HL-60/S4 treated with retinoic acid at 250 ng/mL for 4 days and 3 days (cell line): Measurements from ENCODE around the gene EEFSEC.
"Not testable (repeated sequence)": the region's sequence is repeated elsewhere in the genome, so short reads cannot be mapped to it uniquely, and the experiment has no call there.

Experiments
- in situ Hi-C: fragments of 300-500 bp; cut with MboI; formaldehyde crosslinking; loops from 2 replicates; pipeline ENCODE4 v1.7.0; 2022; ENCODE audit warnings: low sequenced_read_pairs

The EEFSEC gene

GRCh38 chr3:128151758-128152274 is 1.5 kb upstream of the EEFSEC start:
- in situ Hi-C loops, result no loop called here

DNA sequence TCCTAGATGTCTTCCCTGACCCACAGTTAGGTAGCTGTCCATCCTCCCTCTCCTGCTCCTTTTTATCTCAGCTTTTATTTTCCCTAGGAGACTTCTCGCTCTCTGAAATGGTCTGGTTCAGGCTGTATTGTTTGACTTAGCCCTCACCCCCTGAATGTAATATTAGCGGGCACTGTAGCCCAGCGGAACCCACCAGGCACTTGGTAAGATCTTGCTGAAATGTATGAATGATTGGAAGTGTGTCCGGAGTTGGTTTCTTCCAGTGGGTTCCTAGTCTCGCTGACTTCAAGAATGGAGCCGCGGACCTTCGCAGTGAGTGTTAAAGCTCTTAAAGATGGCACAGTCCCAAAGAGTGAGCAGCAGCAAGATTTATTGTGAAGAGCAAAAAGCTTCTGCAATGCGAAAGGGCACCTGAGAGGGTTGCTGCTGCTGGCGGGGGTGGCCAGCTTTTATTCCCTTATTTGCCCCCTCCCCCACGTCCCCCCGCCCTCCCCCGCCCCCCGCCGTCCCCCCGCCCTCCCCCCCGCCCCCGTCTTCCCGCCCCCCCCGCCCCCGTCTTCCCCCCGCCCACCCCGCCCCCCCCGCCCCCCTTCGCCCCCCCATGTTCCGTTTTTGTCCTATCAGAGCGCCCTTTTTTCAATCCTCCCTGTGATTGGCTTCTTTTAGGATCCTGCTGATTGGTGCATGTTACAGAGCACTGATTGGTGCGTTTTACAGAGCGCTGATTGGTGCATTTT is 694 bp upstream of the EEFSEC start:
- in situ Hi-C loops, result no loop called here

- in situ Hi-C loops, result not testable (repeated sequence)
Measured at GRCh38 chr3:128154354-128154753, 1.1 kb downstream of the EEFSEC start.

GRCh38 chr3:128155616-128156360 is 2.5 kb downstream of the EEFSEC start:
- in situ Hi-C loops, result no loop called here

DNA sequence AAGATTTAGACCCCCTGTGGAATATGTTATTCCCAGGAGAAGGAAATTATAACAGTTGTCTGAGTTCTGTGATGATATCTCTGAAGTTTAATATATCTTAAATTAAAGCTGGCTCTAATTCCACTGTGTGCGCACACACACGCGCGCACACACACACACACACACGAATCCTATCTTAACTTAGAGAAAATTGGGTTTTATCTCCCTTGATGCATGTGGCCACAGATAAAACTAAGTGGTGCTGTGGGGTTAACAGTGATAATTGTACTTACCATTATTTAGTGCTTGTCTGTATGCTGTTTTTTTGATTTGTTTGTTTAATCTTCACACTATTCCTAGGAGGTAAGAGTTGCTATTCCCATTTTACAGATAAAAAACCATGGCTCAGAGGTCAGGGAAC is 7.4 kb downstream of the EEFSEC start:
- in situ Hi-C loops, result no loop called here

- in situ Hi-C loops, result no loop called here
Measured at GRCh38 chr3:128163432-128163831, 10.2 kb downstream of the EEFSEC start.

- in situ Hi-C loops, result no loop called here
Measured at GRCh38 chr3:128166971-128167453, 13.7 kb downstream of the EEFSEC start.

DNA sequence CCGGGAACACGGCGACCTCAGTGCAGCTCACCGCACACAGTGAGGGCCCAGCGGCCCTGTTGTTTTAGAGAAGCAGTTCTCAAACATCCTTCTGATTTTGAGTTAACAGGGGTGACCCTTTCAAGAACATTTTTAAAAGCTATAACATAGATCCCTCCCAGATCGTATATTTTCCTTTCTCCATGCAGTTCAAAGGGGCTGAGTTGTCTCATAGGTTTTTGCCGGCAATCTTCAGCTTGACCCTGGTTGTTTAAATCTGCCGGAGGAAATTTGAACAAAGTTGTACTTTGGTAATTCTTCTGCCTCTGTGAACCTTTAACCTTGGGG is 14.3 kb downstream of the EEFSEC start:
- in situ Hi-C loops, result no loop called here

DNA sequence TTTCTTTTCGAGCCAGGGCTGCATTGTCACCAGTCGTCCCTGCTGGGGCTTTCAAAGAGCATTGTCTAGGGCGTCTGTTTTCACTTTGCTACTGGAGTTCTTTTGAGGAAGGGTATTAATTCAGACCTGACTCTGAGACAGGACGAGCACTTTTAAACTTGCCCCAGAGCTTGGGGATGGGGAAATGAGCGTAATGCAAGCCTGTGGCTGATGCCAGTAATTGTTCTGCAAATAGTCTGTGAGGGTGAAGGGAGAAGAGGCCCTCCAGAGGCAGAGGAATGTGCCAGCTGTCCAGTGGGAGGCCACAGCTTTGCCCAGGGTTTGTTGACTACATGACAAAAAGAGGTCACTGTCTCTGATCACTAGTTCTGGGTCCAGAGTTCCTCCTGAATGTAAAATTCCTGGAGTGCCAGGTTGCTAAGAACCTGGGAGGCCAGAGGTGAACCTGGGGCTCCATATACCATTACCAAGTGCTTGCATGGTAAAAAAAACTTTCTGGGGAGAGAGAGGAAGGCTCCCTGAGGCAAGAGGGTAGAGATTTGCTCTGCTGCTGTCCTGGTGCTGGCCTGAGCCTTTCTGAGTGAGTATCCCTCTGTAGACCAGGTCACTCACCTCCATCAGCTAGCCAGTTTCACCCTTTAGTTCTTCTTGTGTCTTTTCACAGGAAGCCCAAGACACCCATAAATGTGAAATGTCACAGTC is 14.8 kb downstream of the EEFSEC start:
- in situ Hi-C loops, result no loop called here

- in situ Hi-C loops, result no loop called here
Measured at GRCh38 chr3:128168836-128169235, 15.6 kb downstream of the EEFSEC start.

- in situ Hi-C loops, result loop anchor here (10.0 kb wide), 1 partner anchor 434 kb away; no protein-coding TSS in a partner anchor
Measured at GRCh38 chr3:128170866-128171516, 17.7 kb downstream of the EEFSEC start.

DNA sequence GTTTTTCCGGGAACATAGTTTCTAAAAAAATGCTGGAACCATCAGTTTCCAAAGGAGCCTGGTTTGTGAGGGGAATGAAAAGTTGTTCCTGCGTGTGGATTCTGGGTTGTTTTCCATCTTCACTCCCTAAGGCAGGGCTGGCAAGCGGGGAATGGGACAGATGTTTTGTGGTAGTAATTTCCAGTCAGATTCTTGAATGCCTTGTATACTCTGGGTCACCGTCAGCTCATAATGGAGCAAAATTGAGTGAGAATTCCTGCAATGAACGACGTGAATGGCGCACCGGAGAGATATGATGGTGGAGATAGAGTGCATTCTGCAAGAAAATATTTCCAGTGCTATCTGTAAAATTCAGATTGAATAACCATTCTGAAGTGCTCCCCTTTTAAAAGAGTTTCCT is 19.9 kb downstream of the EEFSEC start:
- in situ Hi-C loops, result loop anchor here (10.0 kb wide), 1 partner anchor 432 kb away; no protein-coding TSS in a partner anchor

GRCh38 chr3:128173849-128174248 is 20.6 kb downstream of the EEFSEC start:
- in situ Hi-C loops, result loop anchor here (10.0 kb wide), 1 partner anchor 431 kb away; no protein-coding TSS in a partner anchor

GRCh38 chr3:128174675-128175590 is 21.7 kb downstream of the EEFSEC start:
- in situ Hi-C loops, result loop anchor here (10.0 kb wide), 1 partner anchor 430 kb away; no protein-coding TSS in a partner anchor

DNA sequence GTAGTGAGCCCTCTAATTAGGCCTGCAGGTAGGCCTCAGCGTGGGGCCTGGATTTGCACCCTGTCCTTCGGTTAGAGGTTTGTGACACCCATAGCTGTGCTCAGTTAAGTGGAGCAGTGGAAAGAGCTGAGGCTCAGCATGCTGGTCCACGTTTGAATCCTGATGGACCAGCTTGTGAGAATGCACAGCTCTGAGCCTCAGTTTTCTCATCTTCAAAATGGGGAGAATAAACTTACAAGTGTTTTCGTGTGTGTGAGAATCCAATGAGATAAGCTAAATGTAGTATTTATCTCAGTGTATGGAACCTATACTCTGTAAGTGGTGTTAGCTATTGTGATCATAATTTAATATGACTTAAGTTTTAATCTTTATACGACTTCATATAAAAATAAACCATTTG is 22.5 kb downstream of the EEFSEC start:
- in situ Hi-C loops, result loop anchor here (10.0 kb wide), 1 partner anchor 429 kb away; no protein-coding TSS in a partner anchor

DNA sequence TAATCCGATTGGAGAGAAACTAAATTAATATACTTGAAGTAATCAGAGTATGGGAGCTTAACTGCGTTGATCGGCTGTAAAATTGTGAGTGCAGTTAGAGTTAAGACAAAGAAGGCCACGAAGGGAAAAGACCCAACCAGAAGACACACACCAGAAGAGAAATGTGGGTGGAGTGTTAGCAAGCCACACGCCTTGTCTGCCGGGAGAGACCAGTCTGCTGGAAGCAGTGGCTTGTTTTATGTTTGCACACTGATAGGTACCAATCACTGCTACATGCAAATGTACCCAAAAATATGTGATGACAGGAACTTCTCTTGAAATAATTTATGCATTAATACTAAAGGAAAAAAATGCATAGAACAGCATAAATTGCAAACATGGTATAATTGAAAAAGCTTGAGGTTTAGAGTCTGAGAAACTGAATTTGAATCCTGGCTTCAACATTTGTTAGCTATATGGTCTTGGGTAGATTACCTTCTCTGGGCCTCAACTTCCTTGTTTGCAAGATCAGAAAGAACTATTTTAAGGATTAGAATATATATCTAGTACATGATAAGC is 23.1 kb downstream of the EEFSEC start:
- in situ Hi-C loops, result loop anchor here (10.0 kb wide), 1 partner anchor 428 kb away; no protein-coding TSS in a partner anchor

DNA sequence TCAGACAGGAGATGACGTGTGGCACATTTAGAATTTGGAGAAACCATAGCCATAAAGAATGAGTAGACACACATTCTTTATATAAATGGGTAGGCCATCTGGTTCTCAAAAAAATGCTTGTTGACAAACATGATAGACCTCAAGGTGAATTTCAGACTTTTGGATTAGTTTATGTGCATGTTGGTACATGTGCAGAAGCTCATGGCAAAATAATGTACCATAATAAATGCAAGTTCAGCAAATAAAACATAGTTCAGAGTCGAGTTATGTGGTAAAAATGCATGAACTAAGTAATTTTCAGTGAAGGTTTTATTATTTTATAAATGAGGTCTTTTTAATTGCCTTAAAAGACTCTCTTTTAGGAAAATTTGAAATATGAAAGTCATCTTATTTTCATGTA is 24.6 kb downstream of the EEFSEC start:
- in situ Hi-C loops, result loop anchor here (10.0 kb wide), 1 partner anchor 427 kb away; no protein-coding TSS in a partner anchor

GRCh38 chr3:128178782-128179483 is 25.7 kb downstream of the EEFSEC start:
- in situ Hi-C loops, result loop anchor here (10.0 kb wide), 1 partner anchor 426 kb away; no protein-coding TSS in a partner anchor
